ENCODE measurements around the gene LMF2.

DNA sequence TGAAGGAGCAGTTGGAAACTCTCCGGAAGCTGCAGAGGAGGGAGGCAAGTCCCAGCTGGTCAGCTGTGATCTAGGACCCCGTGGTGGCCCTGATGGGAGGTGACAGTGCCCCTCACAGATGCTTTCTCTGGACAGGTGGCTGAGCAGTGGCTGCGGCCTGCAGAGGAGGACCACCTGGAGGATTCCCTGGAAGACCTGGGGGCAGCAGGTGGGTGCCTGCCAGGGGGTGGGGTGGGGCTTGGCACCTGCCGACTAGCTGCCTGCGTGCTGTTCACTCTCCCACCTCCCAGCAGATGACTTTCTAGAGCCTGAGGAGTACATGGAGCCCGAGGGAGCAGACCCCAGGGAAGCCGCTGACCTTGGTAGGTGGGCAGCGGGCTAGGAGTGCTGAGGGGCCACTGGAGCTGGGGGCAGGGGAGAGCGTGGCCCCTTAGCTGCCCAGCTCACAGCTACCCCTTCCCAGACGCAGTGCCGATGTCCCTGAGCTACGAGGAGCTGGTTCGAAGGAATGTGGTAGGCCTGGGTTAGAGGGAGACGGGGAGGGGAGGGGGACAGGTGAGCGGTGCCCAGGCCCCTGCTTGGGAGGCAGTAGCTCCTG lies 14.8 kb upstream of the LMF2 start:
- TF ChIP-seq FEZF1 (tag by site-specific recombination; IDR thresholded peaks at IDR 0.05) = no peak
- TF ChIP-seq, protein P1, sequence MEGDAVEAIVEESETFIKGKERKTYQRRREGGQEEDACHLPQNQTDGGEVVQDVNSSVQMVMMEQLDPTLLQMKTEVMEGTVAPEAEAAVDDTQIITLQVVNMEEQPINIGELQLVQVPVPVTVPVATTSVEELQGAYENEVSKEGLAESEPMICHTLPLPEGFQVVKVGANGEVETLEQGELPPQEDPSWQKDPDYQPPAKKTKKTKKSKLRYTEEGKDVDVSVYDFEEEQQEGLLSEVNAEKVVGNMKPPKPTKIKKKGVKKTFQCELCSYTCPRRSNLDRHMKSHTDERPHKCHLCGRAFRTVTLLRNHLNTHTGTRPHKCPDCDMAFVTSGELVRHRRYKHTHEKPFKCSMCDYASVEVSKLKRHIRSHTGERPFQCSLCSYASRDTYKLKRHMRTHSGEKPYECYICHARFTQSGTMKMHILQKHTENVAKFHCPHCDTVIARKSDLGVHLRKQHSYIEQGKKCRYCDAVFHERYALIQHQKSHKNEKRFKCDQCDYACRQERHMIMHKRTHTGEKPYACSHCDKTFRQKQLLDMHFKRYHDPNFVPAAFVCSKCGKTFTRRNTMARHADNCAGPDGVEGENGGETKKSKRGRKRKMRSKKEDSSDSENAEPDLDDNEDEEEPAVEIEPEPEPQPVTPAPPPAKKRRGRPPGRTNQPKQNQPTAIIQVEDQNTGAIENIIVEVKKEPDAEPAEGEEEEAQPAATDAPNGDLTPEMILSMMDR (tag by site-specific recombination; IDR thresholded peaks at IDR 0.05) = no peak
